Left ventricle myocardium superior (tissue), 1 donor: ENCODE data around the gene TUBA1A. TPM values are rescaled to one million over a fixed set of nuclear protein-coding genes. Genes with fewer than 3 reads are reported as not detected.
"Not testable (repeated sequence)": the region's sequence is repeated elsewhere in the genome, so short reads cannot be mapped to it uniquely, and the experiment has no call there.

ENCODE experiments used
- ATAC-seq: fragments of 200-7000 bp; cut with Tn5 transposase; one replicate; pipeline ENCODE4 v1.9.1; 2020; ENCODE audit warnings: mild to moderate bottlenecking, moderate library complexity
- DNase-seq: peaks from one replicate; pipeline ENCODE4 v3.0.0-alpha.2; 2020
- intact Hi-C: fragments of 100-400 bp; cut with micrococcal nuclease; formaldehyde crosslinking; loops from one replicate; pipeline ENCODE4 v1.11.0; 2022
- long read RNA-seq: library from polyadenylated mRNA; unstranded; transcript quantifications from one replicate; pipeline ENCODE4 v2.0.0, GENCODE V29; 2021
- total RNA-seq: library from RNA; stranded (reverse); fragmentation: NEBNext Ultra II Directional; extraction: Animal tissue kit (Norgen Biotek cat#: 25700); gene quantifications from one replicate; pipeline ENCODE4 v1.2.1, GENCODE V29; 2021
- donor health status: DM: no; HTN: yes; CAD: no; lungs with severe emphysema.

The TUBA1A gene
- 69.9 TPM for total RNA-seq
- long read RNA-seq, transcript TUBA1A-202 (4 exons, 1,915 nt) = major isoform, 127 of 157 reads
- long read RNA-seq, transcript TUBA1A-201 (4 exons, 1,887 nt) = minor isoform, 6 of 157 reads
- long read RNA-seq, partial matches to known transcripts = 1 of 157 reads
- long read RNA-seq, other reads (novel, unspliced or antisense) = 18 of 157 reads

- DNase-seq (peak; percentile 92), ATAC-seq (peak; percentile 91)
- intact Hi-C loops = loop anchor here (5.0 kb wide), 1 partner anchor 43 kb away; no protein-coding TSS in a partner anchor
Observed at GRCh38 chr12:49188916-49189367, at the start of gene TUBA1A. Gene TUBA1A, minus strand, starts transcription at chr12:49189080. Its CDS starts 101 bp downstream, at chr12:49188979.

- ATAC-seq (no peak), DNase-seq (no peak)
- intact Hi-C loops = loop anchor here (10.0 kb wide), 2 partner anchors 102 to 172 kb away; partner anchors contain the start of genes KMT2D, RHEBL1 and TUBA1B
Observed at GRCh38 chr12:49236423-49236822, 47.5 kb upstream of the TUBA1A start.

- peak; percentile 58 for DNase-seq
- intact Hi-C loops = loop anchor here (5.0 to 10.0 kb wide), 3 partner anchors 47 to 169 kb away; partner anchors contain the start of genes KMT2D, RHEBL1, TUBA1A and TUBA1B
- ATAC-seq = peak; percentile 32
Observed at GRCh38 chr12:49233842-49234526, 45.1 kb upstream of the TUBA1A start.

GRCh38 chr12:49232940-49233841, 44.3 kb upstream of the TUBA1A start:
- ATAC-seq (peak; percentile 83), DNase-seq (peak; percentile 81)
- intact Hi-C loops = loop anchor here (5.0 to 10.0 kb wide), 3 partner anchors 46 to 168 kb away; partner anchors contain the start of genes KMT2D, RHEBL1, TUBA1A and TUBA1B

- intact Hi-C loops = loop anchor here (5.0 to 10.0 kb wide), 3 partner anchors 45 to 167 kb away; partner anchors contain the start of genes KMT2D, RHEBL1, TUBA1A and TUBA1B
- DNase-seq = no peak
Observed at GRCh38 chr12:49231878-49232655, 43.2 kb upstream of the TUBA1A start.

GRCh38 chr12:49230805-49231194, 41.9 kb upstream of the TUBA1A start:
- ATAC-seq = no peak
- DNase-seq = no peak
- intact Hi-C loops = loop anchor here (5.0 to 10.0 kb wide), 3 partner anchors 43 to 166 kb away; partner anchors contain the start of genes KMT2D, RHEBL1, TUBA1A and TUBA1B

More at GRCh38 chr12:49231878-49232655, 43.2 kb upstream of the TUBA1A start:
- ATAC-seq = no peak

GRCh38 chr12:49230176-49230804, 41.4 kb upstream of the TUBA1A start:
- no peak for ATAC-seq
- intact Hi-C loops = loop anchor here (5.0 to 10.0 kb wide), 3 partner anchors 43 to 165 kb away; partner anchors contain the start of genes KMT2D, RHEBL1, TUBA1A and TUBA1B

GRCh38 chr12:49228653-49229052, 39.8 kb upstream of the TUBA1A start:
- DNase-seq (no peak), ATAC-seq (no peak)
- intact Hi-C loops = no loop called here

More at GRCh38 chr12:49230176-49230804, 41.4 kb upstream of the TUBA1A start:
- no peak for DNase-seq

GRCh38 chr12:49227713-49228112, 38.8 kb upstream of the TUBA1A start:
- DNase-seq = no peak
- no peak for ATAC-seq
- intact Hi-C loops = no loop called here

- intact Hi-C loops = no loop called here
- DNase-seq = no peak
- ATAC-seq = no peak
Observed at GRCh38 chr12:49225576-49226166, 36.8 kb upstream of the TUBA1A start.

GRCh38 chr12:49223590-49224369, 34.9 kb upstream of the TUBA1A start:
- ATAC-seq (no peak), DNase-seq (no peak)
- intact Hi-C loops = no loop called here

- intact Hi-C loops = no loop called here
- DNase-seq (no peak), ATAC-seq (no peak)
Observed at GRCh38 chr12:49223122-49223521, 34.2 kb upstream of the TUBA1A start.

- no peak for DNase-seq
- no peak for ATAC-seq
- intact Hi-C loops = no loop called here
Observed at GRCh38 chr12:49220972-49221371, 32.1 kb upstream of the TUBA1A start.

GRCh38 chr12:49219417-49220026, 30.6 kb upstream of the TUBA1A start:
- no peak for ATAC-seq
- no peak for DNase-seq
- intact Hi-C loops = no loop called here

GRCh38 chr12:49212572-49212971, 23.7 kb upstream of the TUBA1A start:
- intact Hi-C loops = no loop called here
- DNase-seq (no peak), ATAC-seq (no peak)

GRCh38 chr12:49210703-49211102, 21.8 kb upstream of the TUBA1A start:
- DNase-seq, intact Hi-C loops, ATAC-seq: not testable (repeated sequence)
